Sigmoid colon (tissue), 4 donors: ENCODE measurements around the gene PLPPR1.

ENCODE experiments used
- CTCF ChIP-seq, 4 experiments: fragments of 450-650 bp in 3 of 4; fragments of 200-600 bp in 1 of 4; IDR thresholded peaks; one replicate each; pipeline ENCODE4 v1.5.1; 2016 to 2019; ENCODE audit warnings: antibody characterized with exemption in 4 of 4, mild to moderate bottlenecking in 3 of 4, moderate library complexity in 2 of 4
- POLR2AphosphoS5 ChIP-seq, 4 donors: sonication (generic); formaldehyde crosslinking; IDR thresholded peaks; one replicate each; pipeline ENCODE4 v1.6.1; 2017; ENCODE audit warnings: antibody characterized with exemption in 4 of 4

DNA sequence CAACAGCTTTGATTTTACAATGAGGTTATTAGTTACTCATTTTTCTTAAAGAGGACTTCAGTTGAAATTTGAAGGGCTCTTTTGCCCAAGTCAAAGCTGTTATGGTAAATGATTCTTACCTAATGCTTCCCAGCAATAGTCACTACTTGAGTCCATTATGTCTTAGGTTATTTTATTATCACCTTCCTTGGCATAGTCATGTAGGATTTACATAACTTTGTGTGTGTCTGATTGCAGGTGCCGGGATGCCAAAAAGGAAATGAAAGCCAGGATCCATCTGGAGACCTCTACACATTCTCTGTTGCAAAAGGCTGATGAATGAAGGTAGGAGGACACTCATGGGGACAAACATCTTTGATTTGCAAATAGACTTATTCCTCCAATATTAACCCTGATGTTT is 38.8 kb upstream of the PLPPR1 start:
- TF ChIP-seq POLR2AphosphoS5 (IDR thresholded peaks at IDR 0.05) (no peak), CTCF (IDR thresholded peaks at IDR 0.05) (no peak)
